NT2/D1 (cell line): ENCODE results near the gene IRF2BPL.

Experiments used
- DNase-seq: peaks from one replicate; pipeline ENCODE4 v3.0.0-alpha.2; 2011; ENCODE audit warnings: low read depth, low spot score
- H3K27me3 ChIP-seq: 2 replicates; pipeline ENCODE4 v1.6.0; 2011; ENCODE audit warnings: mild to moderate bottlenecking; ENCODE audit not compliant: insufficient read length, insufficient read depth
- H3K36me3 ChIP-seq: 2 replicates; pipeline ENCODE4 v1.6.1; 2011; ENCODE audit warnings: mild to moderate bottlenecking, low read length, mixed read lengths; ENCODE audit not compliant: insufficient read depth, insufficient read length
- H3K4me1 ChIP-seq: 2 replicates; pipeline ENCODE4 v1.5.1; 2011; ENCODE audit not compliant: insufficient read depth, insufficient read length
- H3K4me3 ChIP-seq: 2 replicates; pipeline ENCODE4 v1.5.1; 2011; ENCODE audit warnings: low read depth; ENCODE audit not compliant: insufficient read length
- H3K9ac ChIP-seq: 2 replicates; pipeline ENCODE4 v1.6.0; 2011; ENCODE audit warnings: low read depth; ENCODE audit not compliant: insufficient read length
- H3K9me3 ChIP-seq: 2 replicates; pipeline ENCODE4 v1.5.1; 2011; ENCODE audit warnings: mild to moderate bottlenecking, low read length; ENCODE audit not compliant: insufficient read depth
- SUZ12 ChIP-seq: IDR thresholded peaks from 2 replicates; pipeline ENCODE4 v1.6.1; 2011; ENCODE audit not compliant: insufficient read length, insufficient read depth; ENCODE audit errors: extremely low read depth
- YY1 ChIP-seq: IDR thresholded peaks from 2 replicates; pipeline ENCODE4 v1.6.1; 2011; ENCODE audit not compliant: insufficient read length, insufficient read depth
- ZNF274 ChIP-seq: IDR thresholded peaks from 2 replicates; pipeline ENCODE4 v1.6.1; 2011; ENCODE audit warnings: mild to moderate bottlenecking, low read depth, low read length

IRF2BPL gene

GRCh38 chr14:77004711-77005460 lies 23.6 kb downstream of the IRF2BPL start:
- no peaks in the 10 kb centered on the region for H3K27me3 ChIP-seq
- no peak overlapping the region for H3K4me3 ChIP-seq
- no peak overlapping the region for H3K9ac ChIP-seq
- TF ChIP-seq SUZ12 (no peak), ZNF274 (no peak), YY1 (no peak)
- DNase-seq, result no peak
- no peaks in the 10 kb centered on the region for H3K9me3 ChIP-seq
- peaks cover 32% of the 10 kb centered on the region for H3K4me1 ChIP-seq
- H3K36me3 ChIP-seq, result no peaks in the 10 kb centered on the region

GRCh38 chr14:77003960-77004710 lies 24.4 kb downstream of the IRF2BPL start:
- no peak overlapping the region for H3K4me3 ChIP-seq
- no peak overlapping the region for H3K9ac ChIP-seq
- TF ChIP-seq SUZ12, result no peak
- no peak for TF ChIP-seq YY1
- TF ChIP-seq ZNF274, result no peak
- no peaks in the 10 kb centered on the region for H3K9me3 ChIP-seq
- H3K4me1 ChIP-seq, result peaks cover 30% of the 10 kb centered on the region
- H3K27me3 ChIP-seq, result peaks cover under 1% of the 10 kb centered on the region
- H3K36me3 ChIP-seq, result no peaks in the 10 kb centered on the region
- DNase-seq, result no peak

DNA sequence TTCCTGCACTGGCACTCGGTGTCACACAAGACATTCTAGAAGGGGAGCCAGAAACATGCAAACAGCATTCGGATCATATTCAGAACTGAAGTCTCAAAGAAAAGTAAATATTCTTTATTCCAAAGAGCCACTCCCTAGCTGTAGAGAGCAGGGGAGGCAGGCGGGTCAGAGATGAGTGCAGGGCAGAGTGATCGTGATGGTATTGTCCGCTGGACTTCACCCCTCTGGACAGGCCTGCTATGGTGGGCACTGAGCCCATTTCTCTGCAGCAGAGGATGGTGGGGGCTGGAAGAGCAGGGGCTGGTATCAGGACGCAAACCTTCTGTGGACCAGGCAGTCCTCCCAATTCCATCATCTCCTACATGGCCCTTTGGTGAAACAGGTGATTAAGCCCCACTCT lies 25.6 kb downstream of the IRF2BPL start:
- H3K4me1 ChIP-seq, result peaks cover 23% of the 10 kb centered on the region
- no peak for DNase-seq
- TF ChIP-seq SUZ12 (no peak), ZNF274 (no peak), YY1 (no peak)
- H3K9me3 ChIP-seq, result no peaks in the 10 kb centered on the region
- peaks cover 2% of the 10 kb centered on the region for H3K27me3 ChIP-seq
- H3K4me3 ChIP-seq, result no peak overlapping the region
- no peak overlapping the region for H3K9ac ChIP-seq
- H3K36me3 ChIP-seq, result no peaks in the 10 kb centered on the region

DNA sequence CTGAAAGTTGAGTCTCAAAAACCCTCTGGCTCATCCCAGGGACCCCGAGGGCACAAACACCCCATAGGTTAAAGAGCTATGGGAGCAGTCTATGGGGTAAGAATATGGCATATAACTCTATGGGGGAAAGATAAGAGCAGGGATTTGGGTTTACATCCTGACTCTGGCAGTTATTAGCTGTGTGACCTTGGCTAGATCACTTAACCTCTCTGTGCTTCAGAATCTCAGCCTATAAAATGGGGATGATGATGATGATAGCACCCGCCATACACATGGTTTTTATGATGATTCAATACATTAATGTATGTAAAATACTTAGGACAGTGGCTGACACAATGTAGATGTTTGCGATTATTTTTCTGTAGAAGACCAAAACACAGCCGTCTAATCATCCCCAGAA lies 26.2 kb downstream of the IRF2BPL start:
- DNase-seq, result no peak
- TF ChIP-seq ZNF274 (no peak), SUZ12 (no peak), YY1 (no peak)
- peaks cover 2% of the 10 kb centered on the region for H3K27me3 ChIP-seq
- no peak overlapping the region for H3K4me3 ChIP-seq
- peaks cover 20% of the 10 kb centered on the region for H3K4me1 ChIP-seq
- H3K36me3 ChIP-seq, result no peaks in the 10 kb centered on the region
- H3K9me3 ChIP-seq, result no peaks in the 10 kb centered on the region
- no peak overlapping the region for H3K9ac ChIP-seq

GRCh38 chr14:77000340-77001270 lies 27.9 kb downstream of the IRF2BPL start:
- no peak for DNase-seq
- peaks cover 23% of the 10 kb centered on the region for H3K4me1 ChIP-seq
- H3K9ac ChIP-seq, result peak overlapping the region; percentile 24
- H3K9me3 ChIP-seq, result no peaks in the 10 kb centered on the region
- H3K36me3 ChIP-seq, result no peaks in the 10 kb centered on the region
- H3K27me3 ChIP-seq, result peaks cover 2% of the 10 kb centered on the region
- no peak overlapping the region for H3K4me3 ChIP-seq
- TF ChIP-seq SUZ12 (no peak), ZNF274 (no peak), YY1 (no peak)

DNA sequence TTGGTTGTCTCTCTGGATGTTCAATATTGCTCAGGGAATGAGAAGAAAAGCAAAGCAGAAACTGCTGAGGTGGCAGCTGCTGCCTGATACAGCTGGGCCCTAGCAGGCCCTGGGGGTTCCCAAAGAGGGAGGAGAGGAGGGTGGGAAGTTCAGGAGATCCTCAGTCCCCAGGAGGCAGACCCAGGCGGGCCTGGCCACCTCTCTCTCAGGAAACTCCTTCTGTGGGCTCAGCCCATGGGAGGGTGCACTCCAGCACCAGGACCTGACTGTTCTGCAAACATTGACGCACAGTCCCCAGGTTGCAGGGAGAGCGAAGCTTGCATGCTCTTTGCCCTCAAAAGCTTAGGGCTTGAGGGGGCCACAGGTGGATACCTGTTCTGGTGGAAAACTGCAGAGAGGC lies 29.6 kb downstream of the IRF2BPL start:
- no peak overlapping the region for H3K9ac ChIP-seq
- H3K4me3 ChIP-seq, result no peak overlapping the region
- H3K4me1 ChIP-seq, result peaks cover 26% of the 10 kb centered on the region
- DNase-seq, result no peak
- no peaks in the 10 kb centered on the region for H3K9me3 ChIP-seq
- H3K27me3 ChIP-seq, result peaks cover 2% of the 10 kb centered on the region
- H3K36me3 ChIP-seq, result no peaks in the 10 kb centered on the region
- TF ChIP-seq YY1, result no peak
- TF ChIP-seq SUZ12, result no peak
- no peak for TF ChIP-seq ZNF274
